HG03097 (cell line): Measurements from ENCODE around the gene NUDT3.
"Not testable (repeated sequence)": the region's sequence is repeated elsewhere in the genome, so short reads cannot be mapped to it uniquely, and the experiment has no call there.

Source experiments
- ATAC-seq: cut with Tn5 transposase; IDR thresholded peaks from one replicate; pipeline ENCODE4 v1.9.1; 2021; ENCODE audit not compliant: unreplicated experiment, low FRiP score

NUDT3 gene

DNA sequence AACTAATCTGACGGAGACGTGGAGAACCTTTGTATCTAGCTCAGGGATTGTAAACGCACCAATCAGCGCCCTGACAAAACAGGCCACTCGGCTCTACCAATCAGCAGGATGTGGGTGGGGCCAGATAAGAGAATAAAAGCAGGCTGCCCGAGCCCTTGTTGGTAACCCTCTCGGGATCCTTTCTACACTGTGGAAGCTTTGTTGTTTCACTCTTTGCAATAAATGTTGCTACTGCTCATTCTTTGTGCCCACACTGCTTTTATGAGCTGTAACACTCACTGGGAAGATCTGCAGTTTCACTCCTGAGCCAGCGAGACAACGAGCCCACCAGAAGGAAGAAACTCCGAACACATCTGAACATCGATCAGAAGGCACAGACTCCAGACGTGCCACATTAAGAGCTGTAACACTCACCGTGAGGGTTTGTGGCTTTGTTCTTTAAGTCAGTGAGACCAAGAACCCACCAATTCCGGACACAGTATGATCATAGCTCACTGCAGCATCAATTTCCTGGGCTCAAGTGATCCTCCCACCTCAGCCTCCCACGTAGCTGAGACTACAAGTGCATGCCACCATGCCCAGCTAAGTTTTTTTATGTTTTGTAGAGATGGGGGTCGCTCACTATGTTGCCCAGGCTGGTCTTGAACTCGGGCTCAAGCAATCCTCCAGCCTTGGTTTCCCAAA lies 122.7 kb downstream of the NUDT3 start:
- not testable (repeated sequence) for ATAC-seq

DNA sequence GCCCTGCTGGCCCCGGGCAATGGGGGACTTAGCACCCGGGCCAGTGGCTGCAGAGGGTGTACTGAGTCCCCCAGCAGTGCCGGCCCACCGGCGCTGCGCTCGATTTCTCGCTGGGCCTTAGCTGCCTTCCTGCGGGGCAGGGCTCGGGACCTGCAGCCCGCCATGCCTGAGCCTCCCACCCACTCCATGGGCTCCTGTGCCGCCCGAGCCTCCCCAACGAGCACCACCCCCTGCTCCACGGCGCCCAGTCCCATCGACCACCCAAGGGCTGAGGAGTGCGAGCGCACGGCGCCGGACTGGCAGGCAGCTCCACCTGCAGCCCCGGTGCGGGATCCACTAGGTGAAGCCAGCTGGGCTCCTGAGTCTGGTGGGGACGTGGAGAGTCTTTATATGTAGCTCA lies 123.3 kb downstream of the NUDT3 start:
- not testable (repeated sequence) for ATAC-seq

DNA sequence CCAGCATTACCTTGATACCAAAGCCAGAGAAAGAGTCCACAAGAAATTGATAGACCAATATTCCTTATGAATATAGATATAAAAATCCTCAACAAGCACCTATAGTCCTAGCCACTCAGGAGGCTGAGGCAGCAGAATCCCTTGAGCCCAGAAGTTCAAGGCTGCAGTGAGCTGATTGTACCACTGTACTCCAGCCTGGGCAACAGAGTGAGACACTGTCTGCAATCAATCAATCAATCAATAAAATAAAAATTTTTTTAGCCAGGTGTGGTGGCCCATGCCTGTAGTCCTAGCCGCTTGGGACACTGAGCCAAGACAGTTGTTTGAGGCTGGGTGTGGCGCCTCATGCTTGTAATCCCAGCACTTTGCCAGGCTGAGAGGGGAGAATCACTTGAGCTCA lies 124.7 kb downstream of the NUDT3 start:
- no peak for ATAC-seq

DNA sequence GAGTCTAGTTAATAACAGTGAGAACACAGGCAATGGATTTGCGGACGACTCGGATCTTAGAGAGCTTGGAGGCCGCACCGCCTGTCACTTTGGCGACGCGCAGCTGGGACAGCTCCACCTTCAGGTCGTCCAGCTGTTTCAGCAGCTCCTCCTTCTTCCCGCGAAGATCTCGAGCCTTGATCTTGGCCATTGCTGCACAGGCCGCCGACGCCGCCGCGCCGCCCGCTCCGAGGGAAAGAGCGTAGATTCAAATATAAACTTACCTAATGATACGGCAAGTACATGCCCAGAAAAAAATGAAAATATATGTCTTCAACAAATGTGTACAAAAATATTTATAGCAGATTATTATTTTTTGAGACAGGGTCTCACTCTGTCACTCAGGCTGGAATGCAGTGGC lies 129.0 kb downstream of the NUDT3 start:
- not testable (repeated sequence) for ATAC-seq

- no peak for ATAC-seq
Measured at GRCh38 chr6:34260576-34261267, 131.7 kb downstream of the NUDT3 start.

DNA sequence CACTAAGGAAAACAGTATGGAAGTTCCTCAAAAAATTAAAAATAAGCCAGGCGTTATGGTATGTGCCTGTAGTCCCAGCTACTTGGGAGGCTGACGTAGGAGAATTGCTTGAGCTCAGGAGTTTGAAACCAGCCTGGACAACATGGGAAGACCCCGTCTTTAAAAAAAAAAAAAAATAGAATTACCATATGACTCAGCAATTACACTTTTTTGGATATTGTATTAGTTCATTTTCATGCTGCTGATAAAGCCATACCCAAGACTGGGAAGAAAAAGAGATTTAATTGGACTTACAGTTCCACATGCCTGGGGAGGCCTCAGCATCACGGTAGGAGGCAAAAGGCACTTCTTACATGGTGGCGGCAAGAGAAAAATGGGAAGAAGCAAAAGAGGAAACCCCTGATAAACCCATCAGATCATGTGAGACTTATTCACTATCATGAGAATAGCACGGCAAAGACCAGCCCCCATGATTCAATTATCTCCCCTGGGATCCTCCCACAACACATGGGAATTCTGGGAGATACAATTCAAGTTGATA lies 132.9 kb downstream of the NUDT3 start:
- no peak for ATAC-seq

DNA sequence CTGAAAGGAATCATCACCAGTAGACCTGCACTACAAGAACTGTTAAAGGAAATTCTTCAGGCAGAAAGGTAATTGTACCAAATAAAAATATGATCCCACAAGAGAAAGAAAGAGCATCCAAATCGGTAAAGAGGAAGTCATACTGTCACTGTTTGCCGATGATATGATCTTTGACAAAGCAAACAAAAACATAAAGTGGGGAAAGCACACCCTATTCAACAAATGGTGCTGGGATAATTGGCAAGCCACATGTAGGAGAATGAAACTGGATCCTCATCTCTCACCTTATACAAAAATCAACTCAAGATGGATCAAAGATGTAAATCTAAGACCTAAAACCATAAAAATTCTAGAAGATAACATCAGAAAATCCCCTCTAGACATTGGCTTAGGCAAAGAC lies 140.1 kb downstream of the NUDT3 start:
- ATAC-seq, result not testable (repeated sequence)

- no peak for ATAC-seq
Measured at GRCh38 chr6:34249469-34250261, 142.8 kb downstream of the NUDT3 start.

- peak; percentile 82 for ATAC-seq
Measured at GRCh38 chr6:34248727-34249468, 143.6 kb downstream of the NUDT3 start, which contains the start of gene SMIM29. Gene SMIM29, minus strand, starts transcription at chr6:34249006. Its CDS starts 1,215 bp downstream, at chr6:34247791.

- peak; percentile 18 for ATAC-seq
Measured at GRCh38 chr6:34248198-34248726, 144.2 kb downstream of the NUDT3 start.

DNA sequence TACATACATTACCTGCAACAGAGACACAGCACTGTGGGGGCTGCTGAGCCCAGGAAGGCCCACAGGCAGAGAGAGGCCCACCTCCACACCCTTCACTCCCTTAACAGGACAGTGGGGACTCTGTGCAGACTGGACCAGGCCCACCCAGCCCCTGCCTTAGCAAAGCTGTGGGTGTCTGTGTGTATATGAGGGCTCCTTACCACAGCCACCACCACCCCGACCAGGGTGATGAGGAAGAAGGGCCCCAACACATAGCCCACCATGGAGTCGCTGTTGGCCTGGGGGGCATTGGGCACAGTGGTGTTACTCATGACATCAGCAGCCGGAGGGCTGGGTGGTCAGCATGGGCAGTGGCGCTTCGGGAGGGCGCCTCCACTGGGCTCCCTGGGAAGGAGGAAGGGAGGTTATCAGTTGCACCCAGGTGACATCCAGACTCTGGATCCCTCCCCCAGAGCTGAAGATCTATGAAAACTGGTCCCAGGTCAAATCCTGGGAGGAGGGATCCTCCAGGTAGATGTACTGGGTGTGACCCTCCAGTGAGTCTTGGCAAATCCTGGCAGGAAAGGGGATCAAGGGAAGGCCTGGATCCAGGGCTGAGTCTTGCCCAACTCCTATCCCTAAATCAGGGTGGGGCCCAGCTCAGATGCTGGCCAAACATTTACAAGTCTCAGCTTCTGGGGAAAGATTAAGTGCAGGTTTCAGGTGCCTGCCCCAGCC lies 144.8 kb downstream of the NUDT3 start:
- no peak for ATAC-seq

GRCh38 chr6:34246563-34247391 lies 145.7 kb downstream of the NUDT3 start:
- no peak for ATAC-seq

DNA sequence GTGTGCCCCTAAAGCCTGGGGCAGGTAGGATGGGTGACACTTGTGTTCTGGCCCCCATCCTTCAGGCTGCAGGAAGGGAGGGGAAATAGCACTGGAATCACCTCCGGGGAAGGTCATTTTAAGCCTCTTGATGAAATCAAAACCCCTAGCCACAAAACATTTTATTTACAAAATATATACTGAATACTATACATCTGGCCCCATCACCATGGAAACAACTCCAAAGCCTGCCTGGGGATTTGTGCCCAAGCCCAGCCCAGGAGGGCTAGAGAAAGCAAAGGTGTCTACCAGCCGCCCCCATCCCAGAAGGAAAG lies 146.3 kb downstream of the NUDT3 start:
- no peak for ATAC-seq

GRCh38 chr6:34245761-34246140 lies 146.7 kb downstream of the NUDT3 start:
- not testable (repeated sequence) for ATAC-seq

GRCh38 chr6:34245032-34245760 lies 147.3 kb downstream of the NUDT3 start:
- not testable (repeated sequence) for ATAC-seq

GRCh38 chr6:34243901-34244884 lies 148.3 kb downstream of the NUDT3 start:
- ATAC-seq, result no peak
